Measurements from ENCODE around the gene DNAH1.
A peak's percentile ranks its signal among the peaks of the same experiment; 100 is the strongest.
"Not testable (repeated sequence)": the region's sequence is repeated elsewhere in the genome, so short reads cannot be mapped to it uniquely, and the experiment has no call there.

DNAH1 gene

GRCh38 chr3:52315977-52316764 lies at the start of gene DNAH1:
Gene DNAH1 (plus strand): TSS chr3:52316319. CDS start chr3:52322443, 6,124 bp downstream.
- no peak for DNase-seq (ENCODE audit: low spot score)

GRCh38 chr3:52268036-52268435 lies 48.1 kb upstream of the DNAH1 start:
- no peak for DNase-seq (ENCODE audit: low spot score)

GRCh38 chr3:52269776-52270175 lies 46.3 kb upstream of the DNAH1 start:
- no peak for DNase-seq (ENCODE audit: low spot score)

- DNase-seq (ENCODE audit: low spot score), result no peak
Measured at GRCh38 chr3:52270252-52270754, 45.8 kb upstream of the DNAH1 start.

GRCh38 chr3:52272172-52272571 lies 43.9 kb upstream of the DNAH1 start:
- not testable (repeated sequence) for DNase-seq (ENCODE audit: low spot score)

- no peak for DNase-seq (ENCODE audit: low spot score)
Measured at GRCh38 chr3:52272831-52273230, 43.3 kb upstream of the DNAH1 start.

- not testable (repeated sequence) for DNase-seq (ENCODE audit: low spot score)
Measured at GRCh38 chr3:52274781-52275180, 41.3 kb upstream of the DNAH1 start.

GRCh38 chr3:52277071-52277964 lies 38.8 kb upstream of the DNAH1 start:
- DNase-seq (ENCODE audit: low spot score), result peak; percentile 77

GRCh38 chr3:52277972-52278509 lies 38.1 kb upstream of the DNAH1 start:
- no peak for DNase-seq (ENCODE audit: low spot score)

- peak; percentile 94 for DNase-seq (ENCODE audit: low spot score)
Measured at GRCh38 chr3:52278510-52279069, 37.5 kb upstream of the DNAH1 start, which contains the start of gene WDR82. Gene WDR82 (minus strand): TSS chr3:52278649. CDS start chr3:52278361, 288 bp downstream.

GRCh38 chr3:52279596-52279995 lies 36.5 kb upstream of the DNAH1 start:
- DNase-seq (ENCODE audit: low spot score), result no peak

GRCh38 chr3:52280050-52280461 lies 36.1 kb upstream of the DNAH1 start:
- DNase-seq (ENCODE audit: low spot score), result peak; percentile 26

- peak; percentile 84 for DNase-seq (ENCODE audit: low spot score)
Measured at GRCh38 chr3:52281981-52282801, 33.9 kb upstream of the DNAH1 start.

- DNase-seq (ENCODE audit: low spot score), result no peak
Measured at GRCh38 chr3:52283306-52283705, 32.8 kb upstream of the DNAH1 start.

GRCh38 chr3:52284051-52284450 lies 32.1 kb upstream of the DNAH1 start:
- not testable (repeated sequence) for DNase-seq (ENCODE audit: low spot score)

- DNase-seq (ENCODE audit: low spot score), result peak; percentile 34
Measured at GRCh38 chr3:52286777-52287110, 29.4 kb upstream of the DNAH1 start.

GRCh38 chr3:52288674-52289073 lies 27.4 kb upstream of the DNAH1 start:
- DNase-seq (ENCODE audit: low spot score), result no peak

- no peak for DNase-seq (ENCODE audit: low spot score)
Measured at GRCh38 chr3:52289338-52289746, 26.8 kb upstream of the DNAH1 start.

- DNase-seq (ENCODE audit: low spot score), result no peak
Measured at GRCh38 chr3:52289747-52290595, 26.1 kb upstream of the DNAH1 start.

Data from kidney tubule cell (primary cell).